ENCODE data around the gene CCDC9.
A peak's percentile ranks its signal among the peaks of the same experiment; 100 is the strongest.
"Not testable (repeated sequence)": the region's sequence is repeated elsewhere in the genome, so short reads cannot be mapped to it uniquely, and the experiment has no call there.

Gene CCDC9

DNA sequence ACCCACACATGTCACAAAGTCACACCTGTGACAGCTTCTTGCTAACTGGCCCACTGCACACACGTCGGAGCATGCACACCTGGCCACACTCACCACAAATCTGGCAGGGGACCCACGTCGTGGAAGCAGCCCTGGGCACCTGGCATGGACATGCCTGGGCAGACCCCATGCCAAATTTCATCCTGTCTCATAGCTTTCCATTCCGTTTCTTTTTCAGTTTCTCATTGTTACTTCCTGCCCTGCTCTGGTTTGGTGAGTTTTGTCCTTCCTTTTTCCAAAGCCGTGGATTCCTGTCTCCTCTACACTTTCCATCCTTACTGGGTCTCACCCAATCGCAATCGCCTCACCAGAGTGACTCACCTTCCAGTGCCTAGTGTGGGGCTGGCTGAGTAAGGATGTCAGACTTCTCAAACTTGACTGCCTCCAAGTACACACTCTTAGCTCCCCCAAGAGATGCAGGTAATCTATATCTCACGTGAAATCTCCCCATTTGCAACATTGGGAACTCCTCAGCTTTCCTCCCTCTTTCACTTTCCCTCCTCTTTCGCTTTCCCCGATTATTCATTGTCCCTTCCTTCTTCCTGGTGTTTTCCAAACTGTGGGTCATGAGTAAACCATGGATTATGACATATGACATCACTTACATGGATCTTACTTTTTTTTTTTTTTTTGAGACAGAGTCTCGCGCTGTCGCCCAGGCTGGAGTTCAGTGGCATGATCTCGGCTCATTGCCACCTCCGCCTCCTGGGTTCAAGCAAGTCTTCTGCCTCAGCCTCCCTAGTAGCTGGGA is 23.7 kb upstream of the CCDC9 start:
- DNase-seq: no peak

GRCh38 chr19:47236072-47236675 is 20.2 kb upstream of the CCDC9 start:
- no peak for DNase-seq

DNA sequence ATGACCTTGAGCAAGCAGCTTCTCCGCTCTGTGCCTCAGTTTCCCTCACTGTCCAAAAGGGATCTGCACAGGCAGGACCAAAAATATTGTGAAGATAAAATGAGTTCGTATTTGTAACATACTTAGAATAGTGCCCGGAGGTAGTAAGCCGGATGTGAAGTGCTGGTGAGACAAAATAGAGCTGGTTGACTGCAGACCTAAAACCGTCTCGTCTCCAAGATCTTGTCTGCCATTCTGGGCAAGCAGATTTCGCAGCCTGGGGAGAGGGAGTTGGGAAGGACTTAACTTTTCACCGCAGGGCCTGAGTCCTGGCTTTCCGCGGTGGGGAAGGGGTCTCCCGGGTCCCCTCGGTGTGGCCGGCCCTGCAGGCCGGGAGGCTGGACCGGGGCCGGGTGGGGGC is 17.2 kb upstream of the CCDC9 start:
- no peak for DNase-seq

DNA sequence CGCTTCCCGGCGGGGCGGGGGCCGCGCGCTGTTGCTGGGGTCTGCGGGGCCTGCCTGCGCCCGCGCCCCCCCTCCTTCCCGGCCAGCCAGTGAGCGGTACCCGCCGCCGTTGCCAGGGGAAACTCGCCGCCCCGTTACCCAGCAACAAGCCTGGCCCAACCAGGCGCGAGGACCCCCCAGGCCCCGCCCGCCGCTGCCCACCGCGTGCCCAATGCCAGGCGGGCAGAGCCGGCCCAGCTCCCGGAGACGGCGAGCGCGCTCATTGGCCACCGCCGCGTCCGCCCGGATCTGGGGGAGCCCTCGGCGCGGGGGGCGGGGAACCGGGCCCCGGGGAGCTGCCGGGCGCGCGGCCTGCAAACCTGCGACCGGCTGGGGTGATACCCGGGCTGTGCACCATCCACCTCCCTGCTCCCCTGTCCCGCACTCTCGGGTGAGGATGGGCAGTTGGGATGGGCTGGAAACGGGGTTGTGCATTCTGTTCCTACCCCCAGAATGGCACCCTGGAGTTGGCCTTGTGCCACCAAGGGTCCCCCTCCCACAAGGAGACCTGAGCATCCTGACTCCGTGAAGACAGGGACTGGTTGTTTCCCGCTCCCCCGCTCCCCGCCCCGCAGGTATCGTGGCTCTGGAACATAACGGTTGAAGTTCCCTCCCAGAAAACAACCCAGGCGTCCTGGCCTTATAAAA is 16.6 kb upstream of the CCDC9 start:
- peak; percentile 74 for DNase-seq

GRCh38 chr19:47240556-47240955 is 15.8 kb upstream of the CCDC9 start:
- no peak for DNase-seq

DNA sequence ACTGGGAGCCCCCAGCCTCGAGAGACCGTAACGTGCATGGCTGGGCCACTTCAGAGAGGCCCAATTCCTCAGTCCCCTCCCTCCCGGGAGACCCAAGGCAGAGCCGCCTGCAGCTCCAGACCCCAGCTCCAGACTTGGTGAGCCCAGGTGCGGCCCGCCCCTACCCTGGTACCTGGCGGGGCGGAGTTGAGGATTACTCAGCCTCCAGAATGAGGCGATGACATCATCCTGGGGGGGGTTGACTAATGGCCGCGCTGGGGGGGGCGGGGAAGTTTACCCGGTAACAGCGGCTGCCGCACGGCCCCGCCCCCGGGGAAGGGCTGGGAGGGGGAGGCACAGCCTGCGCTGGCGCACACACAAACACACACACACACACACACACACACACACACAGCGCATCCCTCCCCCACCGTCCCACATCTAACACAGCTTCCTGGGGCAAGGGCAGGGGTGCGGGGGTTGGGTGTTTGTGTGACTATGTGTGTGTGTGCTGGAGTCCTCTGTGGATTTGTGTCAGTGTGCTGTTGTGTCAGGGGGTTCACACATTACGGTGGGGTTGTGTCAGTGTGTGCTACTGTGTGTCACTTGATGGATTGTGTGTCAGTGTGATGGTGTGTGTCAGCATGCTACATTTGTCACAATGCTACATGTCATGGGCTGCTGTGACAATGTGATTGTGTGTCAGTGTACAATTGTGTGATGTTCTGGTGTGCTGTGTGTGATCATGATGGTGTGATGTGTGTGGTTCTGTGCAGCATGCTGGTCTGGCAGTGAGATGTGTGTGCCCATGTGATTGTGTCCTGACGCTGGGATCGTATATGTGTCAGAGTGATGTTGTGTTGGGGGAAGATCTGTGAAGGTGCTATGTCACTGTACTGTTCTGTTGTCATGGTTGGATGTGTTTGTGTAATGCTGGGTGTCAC is 15.1 kb upstream of the CCDC9 start:
- peak; percentile 87 for DNase-seq

GRCh38 chr19:47241919-47242577 is 14.3 kb upstream of the CCDC9 start:
- DNase-seq: no peak

GRCh38 chr19:47243364-47243775 is 13.0 kb upstream of the CCDC9 start:
- DNase-seq: no peak

DNA sequence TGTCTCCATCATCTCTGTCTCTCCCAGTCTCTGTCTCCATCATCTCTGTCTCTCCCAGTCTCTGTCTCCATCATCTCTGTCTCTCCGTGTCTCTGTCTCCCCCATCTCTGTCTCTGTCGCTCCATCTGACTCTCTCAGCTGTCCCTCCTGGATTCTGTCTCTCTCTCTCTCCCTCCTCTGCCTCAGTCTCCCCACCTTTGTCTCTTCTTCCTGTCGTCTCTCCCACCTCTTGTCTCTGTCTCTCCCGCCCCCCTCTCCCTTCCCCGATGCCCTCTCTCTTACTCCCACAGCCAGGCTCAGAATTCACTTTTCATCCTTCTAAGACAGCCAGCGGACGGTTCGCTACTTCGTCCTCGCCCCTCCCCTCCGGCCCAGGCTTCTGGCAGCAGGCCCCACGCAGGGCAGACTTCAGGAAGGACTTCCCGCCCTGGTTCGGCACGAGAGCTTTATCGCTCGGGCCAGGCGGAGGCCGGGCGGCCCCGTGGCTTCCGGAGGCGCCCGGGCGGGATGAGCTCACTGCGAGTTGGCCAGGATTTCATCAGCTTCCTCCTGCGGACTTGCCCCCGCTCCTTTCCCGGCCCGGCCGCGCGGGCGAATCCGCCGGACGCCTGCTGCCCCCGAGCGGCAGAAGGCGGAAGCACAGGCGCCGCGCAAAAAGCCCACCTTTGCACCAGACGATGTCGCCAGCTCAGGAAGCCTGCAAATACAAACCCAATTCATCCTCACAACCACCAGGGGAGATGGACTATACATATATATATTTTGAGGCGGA is 12.4 kb upstream of the CCDC9 start:
- DNase-seq: peak; percentile 98

- peak; percentile 87 for DNase-seq
These were observed 8.9 kb upstream of the CCDC9 start for GRCh38 chr19:47247308-47247990.

GRCh38 chr19:47253016-47253415 is 3.3 kb upstream of the CCDC9 start:
- DNase-seq: not testable (repeated sequence)

DNA sequence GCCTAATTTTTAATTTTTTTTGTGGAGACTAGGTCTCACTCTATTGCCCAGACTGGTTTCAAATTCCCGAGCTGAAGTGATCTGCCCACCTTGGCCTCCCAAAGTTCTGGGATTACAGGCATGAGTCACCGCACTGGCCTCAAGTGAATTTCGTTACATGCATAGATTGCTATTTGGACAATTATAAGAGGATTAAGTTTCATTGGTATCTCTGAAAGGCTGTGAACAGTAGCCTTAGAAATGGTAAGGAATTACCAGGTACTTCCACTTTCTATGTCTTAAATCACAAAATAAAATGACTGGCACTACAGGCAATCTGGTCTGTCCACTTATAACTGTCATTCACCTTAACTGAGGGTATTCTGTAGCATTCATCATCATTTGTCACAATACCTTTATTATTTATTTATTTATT is 2.9 kb upstream of the CCDC9 start:
- DNase-seq: no peak

- no peak for DNase-seq
These were observed 2.4 kb upstream of the CCDC9 start for GRCh38 chr19:47253970-47254369.

- DNase-seq: peak; percentile 100
These were observed 527 bp downstream of the CCDC9 start for GRCh38 chr19:47256693-47257410.

DNA sequence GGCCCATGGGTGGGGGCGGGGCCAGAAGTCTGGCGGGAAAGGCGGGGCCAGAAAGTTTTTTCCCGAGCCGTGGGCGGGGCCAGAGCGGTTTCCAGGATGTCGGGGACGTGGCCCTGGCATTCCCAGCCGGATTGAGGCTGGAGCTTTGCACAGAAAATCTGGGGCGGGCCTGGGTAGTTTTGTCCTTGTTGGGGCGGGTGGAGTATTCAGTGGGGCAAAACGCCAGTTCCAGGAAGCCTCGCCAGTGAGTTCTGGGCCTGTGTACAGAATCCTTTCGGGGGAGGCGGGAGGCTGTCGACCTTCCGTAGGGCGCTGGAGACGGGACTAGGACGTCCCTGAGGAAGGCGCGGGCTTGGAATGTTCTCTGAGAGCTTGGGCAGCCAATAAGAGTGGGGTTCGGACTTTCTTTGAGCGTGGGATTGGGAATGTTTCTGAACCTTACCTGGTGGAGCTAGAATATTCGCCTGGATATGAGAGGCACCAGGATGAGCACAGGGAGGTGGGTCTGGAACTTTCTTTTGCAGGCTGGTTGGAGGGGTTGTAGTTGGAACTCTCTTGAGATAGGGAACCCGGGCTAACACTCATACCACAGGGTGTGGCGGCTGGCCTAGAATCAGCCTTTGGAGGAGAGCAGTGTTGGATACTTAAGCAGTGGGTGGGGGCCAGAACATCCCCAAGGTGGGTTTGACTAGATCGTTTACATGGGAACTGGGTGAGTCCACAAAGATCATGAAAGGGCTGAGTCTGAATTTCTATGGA is 1.3 kb downstream of the CCDC9 start:
- peak; percentile 59 for DNase-seq

DNA sequence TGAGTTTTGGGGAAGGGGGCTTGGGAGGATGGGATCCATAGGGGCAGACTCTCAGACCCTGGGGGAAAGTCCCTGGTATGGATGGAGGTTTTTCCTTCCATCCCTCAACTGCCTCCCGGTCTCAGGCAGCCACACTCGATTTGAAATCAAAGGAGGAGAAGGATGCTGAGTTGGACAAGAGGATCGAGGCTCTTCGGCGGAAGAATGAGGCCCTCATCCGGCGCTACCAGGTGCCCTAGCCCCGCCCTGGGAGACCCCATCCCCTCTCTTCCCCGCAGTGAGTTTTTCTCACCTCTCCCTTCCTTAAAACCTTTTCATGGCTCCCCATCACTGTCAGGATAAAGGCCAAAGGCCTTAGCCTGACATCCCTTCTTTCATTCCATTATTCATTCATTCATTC is 2.1 kb downstream of the CCDC9 start:
- DNase-seq: no peak

GRCh38 chr19:47258895-47259555 is 2.7 kb downstream of the CCDC9 start:
- no peak for DNase-seq

GRCh38 chr19:47260476-47260875 is 4.2 kb downstream of the CCDC9 start:
- DNase-seq: no peak
